OCI-LY7 (cell line): ENCODE results near the gene LRRK1. TPM values are rescaled to one million over a fixed set of nuclear protein-coding genes. Genes with fewer than 3 reads are reported as not detected.

Source experiments
- BruUV-seq: library from RNA; stranded (reverse); fragments of 400-500 nt; replicated peaks from 2 replicates; lab custom pipeline; 2021; lab: Mats Ljungman, UMichigan
- CTCF ChIA-PET: fragments of 300-600 bp; sonication (Branson Sonifier 250); formaldehyde crosslinking; loops from one replicate; lab custom pipeline; 2022; ENCODE audit warnings: antibody characterized with exemption; ENCODE audit not compliant: unreplicated experiment; lab: Charles Lee
- POLR2A ChIA-PET: fragments of 300-600 bp; sonication (Branson Sonifier 250); formaldehyde crosslinking; loops from one replicate; lab custom pipeline; 2022; ENCODE audit warnings: antibody characterized with exemption; lab: Charles Lee
- DNase-seq: peaks from one replicate; pipeline ENCODE4 v3.0.0-alpha.2; 2015; ENCODE audit warnings: low spot score
- H2AFZ ChIP-seq: fragments of 200-600 bp; sonication (generic), shearing (Covaris generic); 2 replicates; pipeline ENCODE4 v1.6.1; 2014; ENCODE audit warnings: mild to moderate bottlenecking, antibody characterized with exemption, low read length, moderate library complexity
- H3K27ac ChIP-seq: fragments of 200-600 bp; sonication (generic); 2 replicates; pipeline ENCODE4 v1.5.1; 2014; ENCODE audit warnings: mixed run types, low read depth, mild to moderate bottlenecking, moderate library complexity, low read length, inconsistent platforms; ENCODE audit not compliant: poor library complexity, severe bottlenecking
- H3K36me3 ChIP-seq: fragments of 200-600 bp; sonication (generic); 2 replicates; pipeline ENCODE4 v1.6.1; 2014; ENCODE audit warnings: mild to moderate bottlenecking, antibody characterized with exemption, low read length, moderate library complexity, mixed read lengths; ENCODE audit not compliant: insufficient read depth
- H3K4me1 ChIP-seq: fragments of 200-600 bp; sonication (generic); 2 replicates; pipeline ENCODE4 v1.5.1; 2014; ENCODE audit warnings: mild to moderate bottlenecking, low read length; ENCODE audit not compliant: insufficient read depth, poor library complexity, severe bottlenecking
- H3K4me2 ChIP-seq: fragments of 200-600 bp; sonication (generic); 2 replicates; pipeline ENCODE4 v1.6.1; 2014; ENCODE audit warnings: mild to moderate bottlenecking, low read length
- H3K4me3 ChIP-seq: fragments of 200-600 bp; sonication (generic); 2 replicates; pipeline ENCODE4 v1.5.1; 2014; ENCODE audit warnings: mild to moderate bottlenecking, low read depth, low read length; ENCODE audit not compliant: poor library complexity, severe bottlenecking
- H3K79me2 ChIP-seq: fragments of 200-600 bp; sonication (generic); 2 replicates; pipeline ENCODE4 v1.6.1; 2016; ENCODE audit warnings: low read depth, mild to moderate bottlenecking, low read length, moderate library complexity, mixed read lengths; ENCODE audit not compliant: insufficient read depth
- H3K9me2 ChIP-seq: fragments of 200-600 bp; sonication (generic); 2 replicates; pipeline ENCODE4 v1.6.1; 2016; ENCODE audit warnings: mild to moderate bottlenecking, low read length, mixed read lengths; ENCODE audit not compliant: insufficient read depth
- H3K9me3 ChIP-seq: fragments of 200-600 bp; sonication (generic); 2 replicates; pipeline ENCODE4 v1.6.1; 2014; ENCODE audit warnings: mild to moderate bottlenecking, mixed run types, low read length, mixed read lengths
- H4K20me1 ChIP-seq: fragments of 200-600 bp; sonication (generic); 2 replicates; pipeline ENCODE4 v1.6.1; 2014; ENCODE audit warnings: mild to moderate bottlenecking, antibody characterized with exemption, low read length, moderate library complexity, mixed read lengths; ENCODE audit not compliant: insufficient read depth
- EZH2phosphoT487 ChIP-seq: fragments of 200-600 bp; sonication (generic); IDR thresholded peaks from 2 replicates; pipeline ENCODE4 v1.6.1; 2018; ENCODE audit warnings: low read depth, borderline replicate concordance, mild to moderate bottlenecking, mixed run types, antibody characterized with exemption, low read length, moderate library complexity, mixed read lengths
- intact Hi-C: fragments of 100-400 bp; cut with micrococcal nuclease; formaldehyde crosslinking; loops from one replicate; pipeline ENCODE4 v1.10.0; 2022; ENCODE audit not compliant: unreplicated experiment
- total RNA-seq, 2 experiments: library from RNA; depleted of rRNA in 1 of 2; stranded (reverse); fragments of >200 nt in 1 of 2; shearing (Covaris generic) in 1 of 2; gene quantifications; 2 replicates each; pipeline ENCODE4 v1.2.3, GENCODE V29; 2014 to 2022
- TF ChIP-seq, protein P1 (sequence below): fragments of 200-600 bp; sonication (generic); conservative IDR thresholded peaks from 2 replicates; pipeline ENCODE4 v1.5.1; 2014; ENCODE audit warnings: mild to moderate bottlenecking, antibody characterized with exemption, low read length, moderate library complexity, mixed read lengths

The LRRK1 gene
- total RNA-seq, 2 experiments from 2014 or later: 92.3 to 233 TPM

- peaks cover 12% of the 10 kb centered on the region for H3K4me1 ChIP-seq
- TF ChIP-seq, protein P1, sequence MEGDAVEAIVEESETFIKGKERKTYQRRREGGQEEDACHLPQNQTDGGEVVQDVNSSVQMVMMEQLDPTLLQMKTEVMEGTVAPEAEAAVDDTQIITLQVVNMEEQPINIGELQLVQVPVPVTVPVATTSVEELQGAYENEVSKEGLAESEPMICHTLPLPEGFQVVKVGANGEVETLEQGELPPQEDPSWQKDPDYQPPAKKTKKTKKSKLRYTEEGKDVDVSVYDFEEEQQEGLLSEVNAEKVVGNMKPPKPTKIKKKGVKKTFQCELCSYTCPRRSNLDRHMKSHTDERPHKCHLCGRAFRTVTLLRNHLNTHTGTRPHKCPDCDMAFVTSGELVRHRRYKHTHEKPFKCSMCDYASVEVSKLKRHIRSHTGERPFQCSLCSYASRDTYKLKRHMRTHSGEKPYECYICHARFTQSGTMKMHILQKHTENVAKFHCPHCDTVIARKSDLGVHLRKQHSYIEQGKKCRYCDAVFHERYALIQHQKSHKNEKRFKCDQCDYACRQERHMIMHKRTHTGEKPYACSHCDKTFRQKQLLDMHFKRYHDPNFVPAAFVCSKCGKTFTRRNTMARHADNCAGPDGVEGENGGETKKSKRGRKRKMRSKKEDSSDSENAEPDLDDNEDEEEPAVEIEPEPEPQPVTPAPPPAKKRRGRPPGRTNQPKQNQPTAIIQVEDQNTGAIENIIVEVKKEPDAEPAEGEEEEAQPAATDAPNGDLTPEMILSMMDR: no peak
- no peak for TF ChIP-seq EZH2phosphoT487
- H3K79me2 ChIP-seq: peaks cover 47% of the 10 kb centered on the region; the same call in 1 of the 2 replicates
- H3K4me2 ChIP-seq: no peak overlapping the region
- peaks cover 22% of the 10 kb centered on the region for H3K9me3 ChIP-seq
- H3K27ac ChIP-seq: no peak overlapping the region
- intact Hi-C loops: no loop called here
- peaks cover 99% of the 10 kb centered on the region for H3K36me3 ChIP-seq
- POLR2A ChIA-PET: no interaction called here
- H4K20me1 ChIP-seq: no peaks in the 10 kb centered on the region
- no peak overlapping the region for H2AFZ ChIP-seq
- CTCF ChIA-PET: no interaction called here
- DNase-seq: no peak
- no peak overlapping the region for H3K4me3 ChIP-seq
- BruUV-seq: no TSS peak
- H3K9me2 ChIP-seq: no peaks in the 10 kb centered on the region
These were observed 119.3 kb downstream of the LRRK1 start for GRCh38 chr15:101038327-101039003.

GRCh38 chr15:101039461-101039860, 120.3 kb downstream of the LRRK1 start:
- Histone ChIP-seq H3K36me3 (peaks cover 99% of the 10 kb centered on the region), H4K20me1 (no peaks in the 10 kb centered on the region), H2AFZ (no peak overlapping the region), H3K79me2 (peaks cover 37% of the 10 kb centered on the region; the same call in 1 of the 2 replicates), H3K4me2 (no peak overlapping the region), H3K9me3 (peaks cover 12% of the 10 kb centered on the region), H3K27ac (no peak overlapping the region), H3K4me1 (peaks cover 12% of the 10 kb centered on the region), H3K4me3 (no peak overlapping the region), H3K9me2 (no peaks in the 10 kb centered on the region)
- ChIA-PET CTCF (no interaction called here), POLR2A (interaction anchor here (0.7 to 0.8 kb wide), 3 partner anchors 18 to 32 kb away, joined by 3 read pairs; no protein-coding TSS in a partner anchor)
- BruUV-seq: no TSS peak
- TF ChIP-seq EZH2phosphoT487: no peak
- TF ChIP-seq, protein P1: no peak
- intact Hi-C loops: no loop called here
- DNase-seq: no peak

DNA sequence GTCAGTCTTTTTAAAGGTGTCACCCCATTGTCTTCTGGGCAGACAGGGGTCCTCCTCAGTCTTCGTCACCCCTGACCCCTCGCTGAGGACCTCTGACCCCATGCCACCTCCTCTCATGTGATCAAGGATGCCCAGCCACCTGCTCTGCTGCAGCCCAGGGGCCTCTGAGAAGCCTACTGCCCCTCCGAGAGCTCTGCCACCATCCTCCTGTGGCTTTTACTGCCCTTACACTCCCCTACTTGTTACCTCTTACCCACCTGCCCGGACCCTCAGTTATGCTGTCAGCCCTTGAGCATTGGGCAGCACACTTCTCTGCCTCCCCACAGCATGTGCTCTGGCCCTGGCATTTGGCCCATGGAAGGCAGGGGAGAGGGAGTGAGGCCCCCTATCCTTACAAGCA, 123.2 kb downstream of the LRRK1 start:
- Histone ChIP-seq H3K4me1 (no peaks in the 10 kb centered on the region), H3K4me2 (no peak overlapping the region), H3K4me3 (no peak overlapping the region), H3K79me2 (peaks cover 11% of the 10 kb centered on the region; the same call in 1 of the 2 replicates), H3K9me2 (no peaks in the 10 kb centered on the region), H4K20me1 (no peaks in the 10 kb centered on the region), H3K9me3 (no peaks in the 10 kb centered on the region), H3K36me3 (peaks cover 99% of the 10 kb centered on the region), H3K27ac (no peak overlapping the region), H2AFZ (no peak overlapping the region)
- ChIA-PET CTCF (no interaction called here), POLR2A (no interaction called here)
- intact Hi-C loops: no loop called here
- TF ChIP-seq EZH2phosphoT487: no peak
- TF ChIP-seq, protein P1: no peak
- no TSS peak for BruUV-seq
- no peak for DNase-seq
